Activated effector memory CD4-positive, alpha-beta T cell treated with Interleukin-2 at 50 U/mL for 16 hours (primary cell): ENCODE results near the gene CDK6.

Source experiments
- DNase-seq: peaks from one replicate; pipeline ENCODE4 v3.0.0-alpha.2; 2020

Gene CDK6

DNA sequence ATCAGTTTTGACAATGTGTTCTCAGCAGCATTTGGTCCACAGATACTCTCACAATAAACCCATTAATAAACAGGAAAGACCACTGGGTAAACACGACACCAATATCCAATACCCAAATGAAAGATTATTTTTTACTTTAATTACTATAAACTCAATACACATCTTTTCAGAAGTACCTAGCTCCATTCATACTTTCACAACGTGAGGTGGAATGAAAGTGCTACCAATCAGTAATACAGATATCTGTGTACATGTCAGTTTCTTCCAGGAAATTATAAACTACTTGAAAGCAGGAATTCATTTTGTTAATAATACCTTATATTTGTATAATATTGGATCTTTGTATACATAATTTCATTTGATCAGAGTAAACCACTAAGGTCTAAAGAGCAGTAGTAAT is 11.9 kb downstream of the CDK6 start:
- no peak for DNase-seq

DNA sequence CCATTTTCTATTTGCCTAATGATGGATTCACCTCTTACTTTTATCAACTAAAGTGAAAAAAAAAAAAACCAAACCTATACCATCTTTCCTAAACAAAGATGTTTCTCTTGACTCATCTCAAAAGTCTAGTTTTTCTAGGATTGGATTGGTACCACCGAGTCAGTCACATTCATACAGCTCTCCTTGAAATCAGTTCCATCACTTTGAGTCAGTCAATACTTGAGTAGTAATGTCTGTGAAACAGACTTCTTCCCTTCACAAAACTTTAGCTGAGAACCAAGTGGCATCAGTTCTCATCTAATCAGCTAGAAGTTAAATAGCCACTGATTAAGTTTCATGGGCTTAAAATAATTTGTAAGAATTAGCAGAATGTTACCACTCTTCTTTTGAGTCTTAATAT is 13.3 kb downstream of the CDK6 start:
- no peak for DNase-seq

DNA sequence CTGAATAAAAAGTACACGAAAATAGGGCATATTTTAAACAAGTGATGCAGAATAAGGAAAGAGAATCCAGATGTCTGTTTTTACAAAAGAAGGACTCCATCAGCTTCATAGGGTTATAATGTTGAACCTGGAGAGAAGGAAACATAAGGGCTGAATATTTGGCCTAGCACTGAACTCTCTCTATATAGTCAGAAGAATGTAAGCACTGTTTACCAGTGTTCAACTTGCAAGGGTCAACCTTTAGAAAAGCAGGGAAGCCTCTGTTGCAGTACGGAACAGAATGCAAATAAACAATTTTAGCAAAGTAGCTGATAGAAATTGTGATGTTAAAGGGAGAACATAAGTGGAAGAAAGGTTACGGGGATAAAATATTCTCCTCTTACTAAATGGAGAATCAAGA is 16.2 kb downstream of the CDK6 start:
- no peak for DNase-seq

DNA sequence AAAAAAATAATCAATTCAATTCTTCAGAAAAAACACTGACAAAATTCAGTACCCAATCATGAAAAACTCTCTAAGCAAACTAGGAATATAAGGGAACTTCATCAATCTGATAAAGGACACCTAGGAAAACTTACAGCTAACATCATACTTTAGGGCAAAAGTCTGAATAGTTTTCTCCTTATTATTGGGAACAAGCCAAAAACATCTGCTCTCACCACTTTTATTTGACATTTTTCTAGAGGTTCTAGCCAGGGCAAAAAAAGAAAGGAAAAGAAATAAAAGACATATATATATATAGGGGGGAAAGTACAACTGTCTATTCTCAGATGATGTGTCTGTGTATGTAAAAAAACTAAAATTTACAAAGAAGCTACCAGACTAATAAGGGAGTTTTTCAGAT is 19.0 kb downstream of the CDK6 start:
- DNase-seq = no peak

DNA sequence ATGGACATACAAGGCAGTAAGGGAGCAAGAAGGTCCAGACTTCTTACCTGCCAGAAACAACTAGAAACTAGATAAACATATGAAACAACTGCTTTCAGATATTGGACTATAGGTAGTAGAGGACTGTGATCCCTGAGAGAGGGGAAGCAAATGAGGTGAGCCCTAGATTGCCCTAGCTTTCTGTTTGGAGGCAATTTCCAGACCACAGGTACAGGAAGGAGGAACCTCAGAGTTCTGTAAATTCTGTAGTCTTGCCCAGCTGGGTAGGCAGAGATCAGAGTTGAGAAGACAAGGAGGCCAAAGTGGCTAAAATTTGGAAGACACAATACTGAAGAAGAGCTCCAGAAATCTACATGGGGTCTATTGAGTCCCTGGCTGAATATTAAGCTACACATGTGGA is 21.0 kb downstream of the CDK6 start:
- DNase-seq = no peak

DNA sequence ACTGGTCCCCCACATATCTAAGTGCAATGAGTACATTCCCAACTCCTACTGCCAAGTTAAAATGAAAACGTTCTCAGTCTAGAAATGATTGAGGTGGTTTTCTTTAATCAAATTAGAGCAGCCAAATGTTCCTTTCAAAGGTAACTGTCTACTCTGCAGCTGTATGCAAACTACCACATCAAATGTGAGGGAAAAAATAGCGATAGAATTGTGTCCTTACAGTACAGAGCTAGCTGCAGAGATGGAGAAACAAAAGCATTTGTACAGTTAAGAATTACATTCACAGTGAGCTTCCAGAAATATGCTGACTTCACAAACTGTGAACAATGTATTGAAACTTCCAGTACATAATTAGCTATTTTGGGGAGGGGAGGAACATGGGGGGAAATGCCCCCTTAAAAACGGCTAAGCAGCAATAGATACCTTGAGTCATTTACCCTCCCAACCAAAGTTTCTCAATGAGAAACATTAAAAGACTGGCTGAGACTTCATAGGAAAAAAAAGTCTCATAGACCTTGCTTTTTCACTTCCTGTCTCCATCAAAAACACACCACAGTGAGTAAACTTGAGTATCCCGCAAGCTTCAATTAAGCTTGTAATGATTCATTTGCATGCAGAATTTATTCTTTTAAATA is 22.9 kb downstream of the CDK6 start:
- no peak for DNase-seq

DNA sequence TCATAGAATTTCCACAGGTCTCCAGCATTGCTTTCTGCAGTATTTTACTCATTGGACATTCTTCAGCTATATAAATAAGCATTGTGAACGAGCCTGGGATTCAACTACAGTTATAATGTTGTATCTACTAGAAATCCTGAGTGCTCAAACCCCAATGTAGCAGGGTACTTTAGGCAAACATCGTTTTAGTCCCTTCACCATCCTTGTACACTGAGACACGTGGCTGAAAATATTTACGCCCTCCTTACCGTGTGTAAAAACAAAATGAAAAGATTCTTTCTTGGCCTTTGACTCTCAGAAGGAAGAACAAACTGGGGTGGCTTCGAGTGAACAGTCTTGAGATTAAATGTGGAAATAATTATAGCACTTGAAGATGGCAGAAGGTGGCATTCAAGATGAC is 25.2 kb downstream of the CDK6 start:
- DNase-seq = no peak

DNA sequence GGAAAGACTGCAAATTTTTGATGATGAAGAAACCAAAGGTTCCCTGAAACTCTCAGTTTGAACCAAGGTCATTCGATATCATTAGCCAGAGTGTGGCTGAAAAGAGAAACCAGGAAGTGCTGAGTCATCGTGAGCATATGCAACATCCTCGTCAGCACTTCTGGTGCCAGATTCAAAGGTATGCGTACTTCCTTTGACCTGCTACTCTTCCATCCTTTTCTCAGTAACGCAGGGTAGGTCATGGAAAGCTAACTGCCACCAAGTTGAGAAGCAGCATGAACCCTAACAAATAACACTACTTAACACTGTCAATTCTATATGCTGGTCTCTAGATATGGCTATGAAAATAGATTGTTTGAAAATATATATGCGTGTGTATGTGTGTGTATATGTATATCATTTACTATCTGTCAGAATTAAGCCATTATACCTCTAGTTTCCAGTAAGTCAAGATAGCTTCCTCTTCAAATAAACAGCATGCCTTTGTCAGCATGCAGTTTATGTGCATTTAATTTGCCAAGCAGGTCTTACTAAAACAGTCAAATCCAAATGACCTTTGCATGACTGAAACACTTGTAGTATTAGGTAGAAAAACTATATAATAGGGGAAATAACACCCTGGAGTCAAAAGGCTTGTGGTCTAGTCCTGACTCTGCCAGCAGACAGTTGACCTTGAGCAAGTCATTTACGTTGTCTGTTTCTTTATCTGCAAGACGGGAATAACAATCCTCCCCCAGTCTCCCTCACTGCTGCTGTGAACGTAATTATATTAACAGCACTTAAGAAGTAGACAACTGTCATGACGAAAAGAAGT is 26.4 kb downstream of the CDK6 start:
- DNase-seq = peak; percentile 20

DNA sequence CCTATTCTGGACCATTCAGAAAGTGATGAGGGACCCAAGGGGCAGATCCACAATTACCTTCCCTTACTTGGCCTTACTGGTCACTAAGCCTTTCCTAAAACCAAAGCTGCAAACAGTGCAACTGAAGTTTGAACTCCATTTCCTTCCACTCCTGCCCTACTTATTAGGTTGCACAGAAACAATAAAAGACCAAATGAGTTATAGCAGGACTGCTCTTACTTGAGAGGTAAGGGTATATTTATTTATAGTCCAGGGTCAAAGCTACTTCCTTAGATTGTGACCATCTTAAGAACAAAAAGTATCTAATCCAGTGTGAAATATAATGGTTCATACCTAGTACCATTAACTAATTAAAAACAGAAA is 27.0 kb downstream of the CDK6 start:
- no peak for DNase-seq

DNA sequence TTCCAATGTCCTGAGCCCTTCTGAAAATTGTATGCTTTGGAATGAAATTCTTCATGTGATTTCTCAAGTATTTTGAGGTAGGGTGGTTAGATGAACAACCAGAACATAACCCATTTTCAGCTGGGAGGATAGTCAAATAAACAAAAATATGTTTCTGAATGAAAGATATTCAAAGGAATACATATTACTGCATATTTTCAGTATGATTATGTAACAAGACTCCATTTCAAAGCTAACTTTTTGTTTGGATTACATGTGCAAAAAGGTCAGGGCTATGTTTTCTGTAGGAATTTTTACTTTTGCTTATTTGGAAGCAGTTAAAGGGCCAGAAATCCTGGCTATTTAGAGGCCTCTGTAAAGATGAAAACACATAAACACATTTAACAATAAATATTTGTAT is 27.7 kb downstream of the CDK6 start:
- DNase-seq = no peak

DNA sequence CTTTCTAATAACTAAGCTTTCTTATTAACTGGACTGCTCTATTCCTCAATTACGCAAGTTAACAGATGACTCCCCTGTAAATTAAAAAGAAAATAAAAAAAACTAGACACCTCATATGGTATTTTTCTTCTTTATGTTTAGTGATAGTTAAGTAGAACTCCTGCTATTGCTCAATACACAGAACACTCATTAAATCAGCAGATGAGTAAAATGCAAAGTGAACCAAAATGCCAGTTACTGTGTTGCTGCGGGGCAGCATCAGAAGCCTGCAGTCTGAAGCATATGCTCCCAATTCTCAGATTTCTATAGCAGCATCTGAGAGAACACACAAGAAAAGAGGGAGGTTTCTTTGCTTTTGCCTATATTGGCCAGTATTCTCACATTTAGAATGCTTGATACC is 28.4 kb downstream of the CDK6 start:
- no peak for DNase-seq

DNA sequence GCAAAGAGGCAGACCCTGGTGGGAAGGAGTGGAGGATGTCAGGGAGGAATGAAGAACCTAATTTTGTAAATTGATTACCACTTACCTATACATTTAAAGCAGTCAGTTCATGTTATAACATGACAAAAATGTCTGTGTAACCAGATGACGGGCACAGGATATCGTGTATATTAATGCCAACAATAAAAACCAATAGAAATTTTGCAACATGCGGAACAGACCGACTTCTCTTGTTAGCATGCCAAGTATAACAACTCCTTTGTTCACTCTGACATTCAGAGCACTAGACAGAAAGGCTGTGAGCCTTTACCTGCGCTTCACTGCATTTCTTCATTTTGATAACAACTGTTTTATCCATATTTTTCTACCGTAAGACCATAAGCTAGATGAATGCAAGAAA is 29.9 kb downstream of the CDK6 start:
- no peak for DNase-seq

DNA sequence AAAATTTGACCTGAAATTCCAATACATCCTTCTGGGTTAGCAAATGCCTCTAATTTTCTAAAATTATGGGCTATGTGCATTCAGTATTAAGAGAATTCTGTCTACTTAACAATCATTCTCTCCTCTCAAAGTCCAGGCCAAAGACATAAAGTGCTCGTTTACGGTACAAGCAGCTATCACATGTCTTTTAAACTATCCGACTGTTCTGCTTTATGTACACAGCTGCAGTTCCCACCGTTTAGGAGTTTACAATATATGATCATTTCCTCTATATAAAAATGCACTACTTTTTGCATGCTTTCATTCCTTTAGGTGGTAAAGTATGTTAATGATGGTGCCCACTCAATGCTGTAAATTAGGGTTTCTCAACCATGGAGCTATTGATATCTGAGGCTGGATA is 34.0 kb downstream of the CDK6 start:
- no peak for DNase-seq

DNA sequence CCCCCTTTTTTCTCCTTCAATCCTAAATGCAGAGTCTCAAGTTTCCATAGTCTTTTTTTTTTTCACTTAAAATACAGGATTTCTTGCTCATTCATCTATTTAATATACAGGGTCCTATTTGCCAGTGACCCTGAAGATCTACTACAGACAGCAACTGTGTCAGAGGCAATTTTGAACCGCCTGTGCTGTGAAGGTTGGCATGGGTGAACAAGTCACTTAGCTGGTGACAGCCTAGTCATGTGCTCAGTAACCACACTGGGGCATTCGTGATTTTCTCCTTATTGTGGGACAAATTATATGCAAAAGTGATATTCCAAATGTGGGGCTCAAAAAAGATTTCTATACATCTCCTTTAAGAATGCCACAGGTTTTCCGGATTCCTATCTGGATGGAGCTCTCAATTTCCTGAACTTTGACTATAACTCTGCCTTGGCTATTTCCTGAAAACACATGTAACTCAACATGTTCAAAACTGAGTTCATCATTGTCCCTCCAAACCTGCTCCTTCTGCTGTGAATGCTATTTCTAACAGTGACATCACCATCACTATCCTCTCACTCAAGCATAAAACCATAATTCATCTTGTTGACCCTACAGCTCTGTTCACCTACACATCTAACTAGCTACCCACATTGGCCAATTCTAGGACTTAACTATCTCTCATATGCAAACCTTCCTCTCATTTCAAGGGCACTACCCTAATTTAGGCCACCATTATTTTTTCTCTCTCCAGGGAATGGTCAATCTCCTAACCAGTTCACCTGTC is 36.7 kb downstream of the CDK6 start:
- no peak for DNase-seq

DNA sequence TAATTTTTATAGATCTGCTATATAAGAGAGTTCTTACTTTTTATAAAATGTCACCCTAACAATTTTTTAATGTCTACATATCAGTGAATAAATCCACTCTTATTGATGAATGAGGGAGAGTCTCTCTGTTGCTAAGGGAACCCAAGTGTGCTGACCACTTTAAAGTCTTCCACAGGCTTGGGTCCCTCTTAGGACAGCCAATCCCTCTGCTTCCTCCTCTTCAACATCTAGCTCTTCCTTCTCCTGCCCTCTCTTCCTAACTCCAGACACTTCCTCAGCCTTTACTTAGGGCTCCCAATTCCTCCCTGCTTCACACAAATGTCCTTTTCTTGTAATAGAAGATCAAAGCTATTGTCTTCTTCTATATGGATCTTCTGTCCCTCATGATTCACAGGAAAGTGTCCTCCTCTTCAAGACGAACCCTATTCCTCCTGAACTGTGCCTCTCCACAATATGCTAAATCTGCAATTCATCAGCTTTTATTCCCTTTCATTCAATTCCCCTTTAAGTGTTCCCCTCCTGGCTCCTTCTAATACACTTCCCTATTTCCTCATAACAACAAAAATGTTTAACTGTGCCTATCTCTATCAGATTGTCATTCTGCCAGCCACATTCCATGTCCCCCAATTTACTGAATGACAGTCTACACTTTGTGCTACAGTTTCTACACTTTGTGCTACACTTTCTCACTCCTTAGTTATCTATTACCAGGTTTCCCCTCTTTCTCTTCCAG is 37.7 kb downstream of the CDK6 start:
- DNase-seq = no peak

DNA sequence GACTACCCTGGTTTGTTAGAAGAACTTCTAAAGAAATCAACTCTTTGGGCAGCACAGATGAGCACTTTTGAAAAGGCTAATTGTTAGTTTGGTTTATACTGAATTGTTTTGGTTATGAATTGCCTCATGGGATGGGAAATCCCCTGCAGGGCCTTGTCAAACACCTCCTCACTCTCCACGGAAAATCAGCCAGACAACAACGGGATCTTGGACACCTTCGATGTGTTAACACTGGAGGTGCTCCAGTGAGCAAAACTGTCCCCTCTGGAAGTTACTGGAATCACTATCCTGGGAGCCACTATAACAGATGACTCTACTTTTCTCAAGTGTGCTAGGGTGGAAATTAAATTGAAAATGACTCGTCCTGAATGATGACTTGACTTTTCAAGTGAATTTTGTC is 38.7 kb downstream of the CDK6 start:
- DNase-seq = no peak

DNA sequence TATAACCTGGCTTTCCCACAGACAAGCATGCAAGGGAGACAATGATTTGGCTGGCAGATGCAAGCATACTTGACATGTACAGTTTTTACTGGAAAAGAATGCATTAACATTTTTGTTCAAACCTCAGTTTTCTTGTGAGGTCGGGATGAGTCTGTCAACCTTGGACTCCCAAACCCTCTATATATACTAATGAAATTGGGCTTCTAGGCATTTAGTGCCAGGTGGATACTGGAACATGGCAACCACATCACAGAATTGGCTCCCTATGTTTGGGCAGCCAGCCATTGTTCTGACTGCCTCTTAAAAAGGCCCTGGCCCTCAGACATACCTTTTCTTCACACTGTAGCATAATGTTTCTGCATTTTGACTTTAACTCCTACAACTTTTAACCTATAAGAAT is 39.1 kb downstream of the CDK6 start:
- no peak for DNase-seq

DNA sequence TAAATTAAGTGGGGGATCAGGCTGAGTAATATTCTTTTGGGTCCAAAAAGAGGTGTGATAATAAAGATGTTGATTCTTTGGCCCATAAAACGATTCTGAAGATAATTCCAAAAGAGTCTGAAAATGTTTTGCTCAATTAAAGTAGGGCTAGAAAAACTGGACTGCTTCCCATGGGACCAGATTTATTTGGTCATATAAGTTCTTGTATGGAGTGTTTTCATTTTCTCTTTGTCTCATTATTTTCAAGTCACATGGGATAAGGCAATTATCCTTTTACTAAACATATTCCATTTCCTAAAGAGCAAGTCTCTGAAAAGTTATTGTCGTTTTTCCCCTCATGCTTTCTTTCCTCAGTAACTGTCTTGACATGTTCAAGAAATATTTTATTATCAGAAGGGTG is 41.5 kb downstream of the CDK6 start:
- DNase-seq = no peak

DNA sequence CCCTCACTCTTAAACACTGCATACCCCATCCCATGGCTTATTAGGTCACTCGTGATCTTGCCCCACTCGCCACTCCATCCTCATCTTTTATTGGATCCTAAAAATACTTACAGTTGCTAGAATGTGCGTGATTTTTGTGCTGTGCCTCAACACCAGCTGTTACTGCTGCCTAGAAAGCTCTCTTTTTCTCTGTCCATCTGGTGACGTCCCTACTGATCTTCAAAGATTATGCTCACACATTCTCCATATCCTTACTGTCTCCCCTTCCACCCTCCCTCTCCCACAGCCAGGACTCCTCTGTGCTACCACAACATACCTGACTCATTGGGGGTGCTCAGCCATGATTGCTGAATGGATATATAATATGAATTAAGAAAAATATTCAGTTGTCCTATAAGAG is 42.0 kb downstream of the CDK6 start:
- DNase-seq = no peak

DNA sequence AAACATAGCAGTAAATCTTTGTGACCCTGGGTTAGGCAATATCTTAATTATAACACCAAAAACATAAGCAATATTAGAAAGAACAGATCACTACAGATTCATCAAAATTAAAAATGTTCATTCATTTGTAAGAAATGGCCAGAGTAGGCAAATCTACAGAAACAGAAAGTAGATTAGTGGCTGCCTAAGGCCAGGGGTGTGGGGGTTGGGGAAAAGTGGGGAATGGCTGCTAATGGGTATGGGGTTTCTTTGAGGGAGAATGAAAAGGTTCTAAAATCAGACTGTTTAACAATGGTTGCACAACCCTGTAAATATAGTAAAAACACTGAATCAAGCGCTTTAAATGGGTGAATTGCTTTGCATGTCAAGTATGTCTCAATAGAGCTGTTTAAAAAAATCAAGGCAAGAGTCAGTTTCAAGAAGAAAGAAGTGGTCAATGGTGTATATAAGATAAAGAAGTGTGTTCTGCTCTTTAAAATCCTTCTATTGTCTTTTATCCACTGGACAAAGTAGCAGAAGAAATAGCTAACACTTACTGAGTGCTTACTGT is 42.6 kb downstream of the CDK6 start:
- no peak for DNase-seq

DNA sequence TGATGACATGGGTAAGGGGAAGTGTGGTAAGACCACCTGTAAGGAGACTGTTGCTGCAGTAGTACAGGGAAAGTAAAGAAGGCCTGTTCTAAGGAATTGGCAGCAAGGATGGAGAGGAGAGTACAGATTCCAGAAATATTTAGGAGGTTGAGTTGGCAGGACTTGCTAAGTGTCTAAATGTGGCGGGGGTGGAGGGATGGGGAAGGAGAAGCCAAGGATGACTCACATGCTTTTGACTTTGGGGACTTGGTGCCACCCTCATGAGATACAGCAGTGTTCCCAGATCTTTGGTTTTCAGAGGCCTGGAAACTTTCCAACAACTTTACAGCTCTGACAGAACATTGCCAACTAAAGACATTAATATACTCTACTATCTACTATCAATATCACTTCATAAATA is 45.4 kb downstream of the CDK6 start:
- no peak for DNase-seq

DNA sequence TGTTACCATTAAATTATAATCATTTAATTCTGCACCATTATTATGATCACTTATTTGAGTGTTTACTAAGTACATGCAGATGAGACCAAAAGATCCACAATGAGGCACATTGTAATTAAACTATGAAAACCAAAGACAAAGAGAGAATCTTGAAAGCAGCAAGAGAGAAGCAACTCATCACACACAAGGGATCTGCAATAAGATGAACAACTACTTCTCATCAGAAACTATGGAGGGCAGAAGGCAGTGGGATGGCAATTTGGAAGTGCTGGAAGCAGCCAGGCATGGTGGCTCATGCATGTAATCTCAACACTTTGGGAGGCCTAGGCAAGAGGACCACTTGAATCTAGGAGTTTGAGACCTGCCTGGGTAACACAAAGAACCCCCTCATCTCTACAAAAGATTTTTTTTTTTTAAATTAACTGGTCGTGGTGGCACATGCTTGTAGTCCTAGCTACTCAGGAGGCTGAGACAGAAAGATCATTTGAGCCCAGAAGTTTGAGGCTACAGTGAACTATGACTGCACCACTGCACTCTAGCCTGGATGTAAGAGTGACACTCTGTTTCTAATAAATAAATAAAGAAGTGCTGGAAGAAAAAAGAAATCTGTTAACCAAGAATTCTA is 47.7 kb downstream of the CDK6 start:
- DNase-seq = no peak

DNA sequence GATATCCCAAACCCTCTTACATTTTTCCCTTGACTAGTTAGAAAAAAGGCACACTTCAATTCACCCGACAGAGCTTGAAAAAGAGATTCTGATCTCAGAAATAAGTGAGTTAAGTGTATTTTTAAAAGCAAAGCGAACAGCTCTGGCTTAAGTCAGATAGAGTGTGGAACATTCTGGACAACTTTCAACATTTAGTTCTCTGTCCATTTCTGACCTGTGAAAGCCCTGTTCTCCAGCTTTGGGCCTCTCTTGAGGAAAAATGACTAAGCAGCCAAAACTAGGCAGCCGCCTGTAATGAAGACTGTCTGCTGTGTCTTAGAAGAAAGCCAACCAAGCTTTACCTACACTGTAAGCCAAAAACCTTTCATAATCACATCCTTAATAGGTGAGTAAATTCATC is 50.5 kb downstream of the CDK6 start:
- DNase-seq = no peak
